Measurements from ENCODE around the gene KCNJ4.

KCNJ4 gene

GRCh38 chr22:38453066-38453672 is 1.8 kb downstream of the KCNJ4 start:
- DNase-seq (ENCODE audit: low read depth, low spot score): no peak

GRCh38 chr22:38452373-38453065 is 2.5 kb downstream of the KCNJ4 start:
- DNase-seq (ENCODE audit: low read depth, low spot score): no peak

DNA sequence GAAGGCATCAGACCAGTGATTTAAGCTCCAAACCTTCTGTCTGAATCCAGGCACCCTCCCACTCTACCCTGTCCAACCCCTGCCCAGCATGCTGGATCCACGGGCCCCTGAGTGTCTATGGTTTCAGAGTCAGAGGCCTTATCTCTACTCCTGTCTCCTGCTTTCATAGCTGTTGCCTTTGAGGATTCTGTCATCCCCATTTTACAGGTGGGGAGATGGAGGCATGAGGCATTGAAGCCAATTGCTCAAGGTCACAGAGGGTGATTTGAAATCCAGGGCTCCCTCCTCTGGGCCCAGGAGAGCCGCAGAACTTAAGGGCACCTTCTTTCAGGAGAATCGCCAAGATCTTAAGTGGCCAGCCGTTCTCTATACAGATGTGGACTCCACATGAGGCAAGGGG is 3.1 kb downstream of the KCNJ4 start:
- no peak for DNase-seq (ENCODE audit: low read depth, low spot score)

DNA sequence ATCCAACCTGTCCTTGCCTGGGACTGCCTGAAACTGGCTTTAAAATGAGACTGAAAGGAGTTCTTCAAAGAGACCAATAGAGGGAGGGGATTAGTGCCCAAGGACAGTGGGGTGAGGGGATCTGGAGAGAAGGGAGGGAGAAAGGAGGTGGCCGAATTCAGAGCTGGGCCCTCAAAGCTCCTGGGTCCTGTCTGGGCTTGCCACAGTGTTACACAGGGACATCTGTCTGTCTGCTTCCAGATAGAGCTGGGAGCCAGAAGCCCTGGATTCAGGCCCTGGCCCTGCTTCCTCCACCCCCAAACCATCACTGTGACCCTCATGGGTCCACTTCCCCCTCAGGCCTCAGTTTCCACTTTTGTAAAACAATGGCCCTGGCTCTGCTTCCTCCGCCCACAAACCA is 3.6 kb downstream of the KCNJ4 start:
- no peak for DNase-seq (ENCODE audit: low read depth, low spot score)

DNA sequence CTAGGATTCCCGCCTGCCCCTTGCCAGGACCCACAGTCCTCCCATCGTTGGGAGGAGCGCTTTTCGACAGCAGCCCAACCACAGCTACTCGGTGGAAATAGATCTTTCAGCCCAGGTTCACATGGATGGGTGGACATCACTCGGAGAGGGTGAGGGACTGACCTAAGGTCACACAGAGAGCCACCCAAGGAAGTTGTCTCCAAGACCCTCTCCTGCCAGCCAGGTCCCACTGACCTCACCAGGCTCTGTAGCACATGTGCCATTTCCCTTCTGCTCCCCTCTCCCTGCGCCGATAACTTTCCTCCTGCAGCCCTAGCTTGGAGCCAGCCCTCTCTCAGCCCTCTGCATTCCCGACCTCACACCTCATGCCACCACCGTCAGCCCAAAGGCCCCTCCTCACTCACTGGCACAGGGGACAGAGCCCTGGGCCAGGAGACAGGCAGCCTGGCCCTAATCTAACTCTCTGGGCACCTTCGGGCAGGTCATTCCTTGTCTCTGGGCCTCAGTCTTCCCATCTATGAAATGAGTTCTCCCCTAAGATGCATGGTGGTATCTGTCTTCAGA is 4.7 kb downstream of the KCNJ4 start:
- DNase-seq (ENCODE audit: low read depth, low spot score): no peak

GRCh38 chr22:38449776-38450175 is 5.2 kb downstream of the KCNJ4 start:
- DNase-seq (ENCODE audit: low read depth, low spot score): no peak

- DNase-seq (ENCODE audit: low read depth, low spot score): no peak
These were observed 5.9 kb downstream of the KCNJ4 start for GRCh38 chr22:38448945-38449745.

GRCh38 chr22:38446018-38446601 is 8.9 kb downstream of the KCNJ4 start:
- no peak for DNase-seq (ENCODE audit: low read depth, low spot score)

DNA sequence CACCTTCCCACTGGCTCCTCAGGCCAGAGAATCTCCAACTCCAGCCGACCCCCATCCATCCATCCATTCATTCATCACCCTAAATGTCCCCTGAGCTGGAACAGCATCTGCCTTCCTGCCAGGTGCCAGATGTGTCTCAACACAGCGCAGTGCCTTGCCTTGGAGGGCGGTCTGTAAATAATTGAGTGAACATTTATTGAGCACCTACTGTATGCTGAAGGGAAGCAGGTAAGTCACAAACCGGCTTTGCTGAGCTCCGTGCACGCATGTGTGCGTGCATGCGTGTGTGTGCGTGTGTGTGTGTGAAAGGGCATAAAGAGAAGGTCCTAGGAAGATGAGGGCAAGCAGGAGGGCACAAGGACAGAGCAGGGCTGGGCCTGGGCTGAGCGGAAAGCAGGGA is 10.2 kb downstream of the KCNJ4 start:
- DNase-seq (ENCODE audit: low read depth, low spot score): no peak

GRCh38 chr22:38443628-38444521 is 11.1 kb downstream of the KCNJ4 start:
- DNase-seq (ENCODE audit: low read depth, low spot score): no peak

DNA sequence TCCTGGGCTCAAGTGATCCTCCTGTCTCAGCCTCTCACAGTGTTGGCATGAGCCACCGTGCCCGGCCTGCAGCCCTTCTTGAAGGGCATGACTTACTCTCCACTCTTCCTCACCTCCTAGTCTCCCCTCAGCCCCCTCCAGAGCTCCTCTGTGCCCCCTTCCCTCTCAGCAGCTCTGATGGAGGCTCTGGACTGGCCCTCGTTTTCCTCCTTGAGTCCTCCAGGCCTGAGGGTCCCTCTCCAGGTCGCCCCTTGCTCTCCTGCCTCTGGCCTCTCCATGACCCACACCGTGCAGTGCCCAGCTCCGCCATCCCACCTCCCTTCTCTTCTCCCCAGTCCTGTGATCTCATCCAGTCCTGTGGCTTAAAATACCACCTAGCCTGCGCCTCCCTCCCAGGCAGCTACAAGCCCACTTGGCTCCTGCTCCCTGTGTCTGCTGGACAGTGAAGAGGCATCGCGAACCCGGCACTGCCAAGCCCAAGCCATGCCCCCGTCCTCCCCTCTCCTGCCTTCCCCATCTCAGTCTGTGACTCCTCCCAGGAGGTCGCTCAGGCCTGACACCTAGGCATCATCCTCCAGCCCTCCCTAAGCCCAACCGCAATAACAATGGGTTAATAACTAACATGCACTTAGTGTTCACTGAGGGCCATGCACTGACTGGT is 11.9 kb downstream of the KCNJ4 start:
- no peak for DNase-seq (ENCODE audit: low read depth, low spot score)

- no peak for DNase-seq (ENCODE audit: low read depth, low spot score)
These were observed 13.2 kb downstream of the KCNJ4 start for GRCh38 chr22:38441620-38442287.

DNA sequence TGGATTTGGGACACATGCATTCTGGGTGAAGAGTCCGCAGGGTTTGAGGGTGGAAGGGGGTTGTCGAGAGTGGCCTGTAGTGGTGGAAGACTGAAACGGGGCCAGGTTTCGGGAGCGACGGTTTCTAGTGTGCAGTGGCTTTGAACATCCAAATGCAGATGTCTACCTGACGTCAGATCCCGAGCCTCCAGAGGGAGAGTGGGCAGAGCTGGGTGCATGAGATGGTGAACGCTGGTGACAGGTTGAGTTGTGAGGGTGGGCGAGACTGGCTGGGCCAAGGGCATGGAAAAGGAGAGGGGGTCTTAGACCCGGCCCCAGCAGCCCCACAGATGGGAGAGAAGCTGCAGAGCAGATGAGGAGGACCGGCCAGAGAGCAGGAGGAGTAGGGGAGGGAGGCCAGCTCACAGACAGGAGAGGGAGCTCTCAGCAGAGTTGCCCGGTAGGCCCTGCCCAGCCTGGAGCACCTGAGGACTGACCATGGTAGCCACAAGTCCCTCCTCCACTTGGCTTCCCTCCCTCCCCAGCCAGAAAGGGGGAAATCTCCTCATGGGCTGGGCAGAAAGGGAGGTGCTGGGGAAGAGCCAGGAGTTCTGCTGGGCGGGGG is 14.2 kb downstream of the KCNJ4 start:
- no peak for DNase-seq (ENCODE audit: low read depth, low spot score)

DNA sequence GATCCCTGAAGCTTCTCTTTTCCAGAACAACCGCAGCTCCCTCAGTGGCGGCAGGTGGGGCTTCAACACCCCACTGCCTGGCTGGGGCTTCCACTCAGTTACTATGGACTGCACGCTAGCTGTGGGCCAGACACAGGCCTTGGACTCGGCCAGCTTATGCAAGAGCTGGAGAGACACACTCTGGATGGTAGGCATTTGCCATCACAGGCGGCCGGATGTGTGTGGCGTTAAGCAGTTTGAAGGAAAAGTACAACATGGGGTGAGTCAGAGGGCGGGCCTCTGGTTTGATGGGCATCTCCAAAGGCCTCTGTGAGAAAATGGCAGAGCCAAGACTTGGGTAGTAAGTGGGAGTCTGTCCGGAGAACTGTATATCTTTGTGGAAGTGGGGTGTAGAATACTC is 17.6 kb downstream of the KCNJ4 start:
- no peak for DNase-seq (ENCODE audit: low read depth, low spot score)

GRCh38 chr22:38436629-38437395 is 18.2 kb downstream of the KCNJ4 start:
- no peak for DNase-seq (ENCODE audit: low read depth, low spot score)

GRCh38 chr22:38435965-38436364 is 19.0 kb downstream of the KCNJ4 start:
- no peak for DNase-seq (ENCODE audit: low read depth, low spot score)

- no peak for DNase-seq (ENCODE audit: low read depth, low spot score)
These were observed 20.0 kb downstream of the KCNJ4 start for GRCh38 chr22:38435010-38435409.

DNA sequence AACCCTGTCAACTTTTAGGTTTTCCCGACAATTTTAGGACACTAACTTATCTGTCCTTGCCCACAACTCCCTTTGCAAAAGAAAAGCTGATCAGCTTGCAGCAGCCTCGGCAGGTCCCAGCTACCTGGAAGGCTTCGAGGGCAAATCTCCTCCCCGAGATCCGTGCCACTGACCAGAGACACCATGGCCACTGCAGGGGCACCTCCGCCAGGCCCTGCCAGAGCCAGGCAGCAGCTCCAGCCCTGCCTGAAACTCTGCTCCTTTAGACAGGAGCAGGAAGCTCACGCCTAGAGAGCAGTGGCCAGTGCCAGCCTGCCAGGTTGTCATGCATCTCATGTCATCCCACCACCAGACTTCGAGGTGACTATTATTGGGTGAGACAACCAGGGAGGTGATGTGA is 21.1 kb downstream of the KCNJ4 start:
- no peak for DNase-seq (ENCODE audit: low read depth, low spot score)

DNA sequence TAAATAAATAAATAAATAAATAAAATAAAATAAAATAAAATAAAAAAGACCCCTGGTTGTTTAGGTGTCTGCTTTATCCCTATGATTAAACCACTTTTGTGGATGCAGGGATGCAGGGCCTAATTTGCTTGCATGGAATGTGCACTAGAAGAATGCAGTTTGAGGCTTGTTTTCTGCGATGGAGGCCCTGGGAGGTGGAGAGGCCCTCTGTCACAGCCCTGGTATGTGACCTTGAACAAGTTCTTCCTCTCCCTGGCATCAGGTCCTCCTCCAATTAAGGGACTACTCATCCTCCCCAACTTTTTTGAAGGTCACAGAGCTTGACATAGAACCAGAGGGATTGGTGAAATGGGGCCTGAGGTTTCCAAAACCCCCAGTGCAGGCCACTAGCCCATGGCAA is 22.7 kb downstream of the KCNJ4 start:
- no peak for DNase-seq (ENCODE audit: low read depth, low spot score)
